ENCODE results near the gene PKIG. TPM values are rescaled to one million over a fixed set of nuclear protein-coding genes. Genes with fewer than 3 reads are reported as not detected.

Gene PKIG
- total RNA-seq, 1 donor from 2014 or later, result 42.0 TPM

DNA sequence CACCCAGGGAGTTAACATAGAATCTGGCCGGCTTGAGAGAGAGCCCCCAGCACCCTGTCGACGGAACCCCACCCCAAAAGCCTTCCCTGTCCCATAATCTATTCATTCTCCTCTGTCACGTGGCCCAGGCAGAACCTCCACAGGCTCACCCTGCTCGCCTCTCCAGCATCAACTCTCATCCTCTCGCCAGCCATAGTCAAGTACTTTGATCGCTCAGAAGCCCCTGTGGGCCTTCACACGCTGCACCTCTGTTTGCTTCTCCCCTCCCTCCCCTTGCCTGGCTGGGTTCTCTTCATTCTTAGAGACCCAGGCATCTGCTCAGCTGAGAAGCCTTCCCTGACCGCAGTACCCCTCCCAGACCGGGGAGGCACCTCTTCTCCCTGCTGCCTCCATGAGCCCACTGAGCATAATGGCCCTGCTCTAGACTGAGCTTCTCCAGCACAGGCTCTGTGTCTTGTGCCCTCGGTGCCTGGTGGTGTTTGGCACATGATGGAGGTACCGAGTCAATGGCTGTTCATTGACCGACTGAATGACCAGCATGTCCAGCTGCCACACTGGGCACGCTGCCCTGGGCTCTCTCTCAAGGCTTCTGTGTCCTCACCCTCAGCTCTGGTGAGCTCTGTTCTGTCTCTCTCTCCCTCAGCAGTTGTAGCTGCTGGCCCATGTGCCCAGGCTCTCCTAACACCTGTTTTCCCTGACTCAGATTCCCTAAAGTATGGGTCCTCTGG, 33.7 kb downstream of the PKIG start:
- peaks cover 6% of the 10 kb centered on the region for H3K27me3 Mint-ChIP-seq (ENCODE audit: unreplicated experiment)
- peaks cover 14% of the 10 kb centered on the region for H3K4me1 Mint-ChIP-seq (ENCODE audit: low read depth, unreplicated experiment)
- no peak overlapping the region for H3K4me3 Mint-ChIP-seq (ENCODE audit: unreplicated experiment)
- H3K27ac Mint-ChIP-seq (ENCODE audit: unreplicated experiment), result no peak overlapping the region
- peaks cover 3% of the 10 kb centered on the region for H3K9me3 Mint-ChIP-seq (ENCODE audit: unreplicated experiment)
- no peak for DNase-seq
- peaks cover 15% of the 10 kb centered on the region for H3K36me3 Mint-ChIP-seq (ENCODE audit: unreplicated experiment)
- TF ChIP-seq, protein P1, sequence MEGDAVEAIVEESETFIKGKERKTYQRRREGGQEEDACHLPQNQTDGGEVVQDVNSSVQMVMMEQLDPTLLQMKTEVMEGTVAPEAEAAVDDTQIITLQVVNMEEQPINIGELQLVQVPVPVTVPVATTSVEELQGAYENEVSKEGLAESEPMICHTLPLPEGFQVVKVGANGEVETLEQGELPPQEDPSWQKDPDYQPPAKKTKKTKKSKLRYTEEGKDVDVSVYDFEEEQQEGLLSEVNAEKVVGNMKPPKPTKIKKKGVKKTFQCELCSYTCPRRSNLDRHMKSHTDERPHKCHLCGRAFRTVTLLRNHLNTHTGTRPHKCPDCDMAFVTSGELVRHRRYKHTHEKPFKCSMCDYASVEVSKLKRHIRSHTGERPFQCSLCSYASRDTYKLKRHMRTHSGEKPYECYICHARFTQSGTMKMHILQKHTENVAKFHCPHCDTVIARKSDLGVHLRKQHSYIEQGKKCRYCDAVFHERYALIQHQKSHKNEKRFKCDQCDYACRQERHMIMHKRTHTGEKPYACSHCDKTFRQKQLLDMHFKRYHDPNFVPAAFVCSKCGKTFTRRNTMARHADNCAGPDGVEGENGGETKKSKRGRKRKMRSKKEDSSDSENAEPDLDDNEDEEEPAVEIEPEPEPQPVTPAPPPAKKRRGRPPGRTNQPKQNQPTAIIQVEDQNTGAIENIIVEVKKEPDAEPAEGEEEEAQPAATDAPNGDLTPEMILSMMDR (IDR thresholded peaks at IDR 0.05; ENCODE audit: partially characterized antibody, unreplicated experiment), result no peak

DNA sequence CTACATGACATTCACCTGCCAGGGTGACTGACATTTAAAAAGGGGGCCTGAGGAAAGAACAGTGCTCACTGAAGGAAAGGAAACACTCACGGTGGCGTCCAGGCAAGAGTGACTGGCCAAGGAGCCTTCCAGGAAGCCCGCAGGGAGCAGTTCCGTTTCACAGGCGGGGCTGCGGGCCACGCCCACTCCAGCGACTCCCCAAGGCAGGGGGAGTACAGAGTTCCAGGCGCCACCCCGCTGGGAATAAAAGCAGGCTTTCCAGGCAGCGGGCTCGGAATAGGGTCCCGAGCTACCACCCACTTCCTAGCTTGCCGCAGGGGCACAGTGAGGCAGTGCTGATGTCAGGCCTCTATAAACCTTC, 34.2 kb downstream of the PKIG start:
- H3K4me1 Mint-ChIP-seq (ENCODE audit: low read depth, unreplicated experiment), result peaks cover 14% of the 10 kb centered on the region
- H3K9me3 Mint-ChIP-seq (ENCODE audit: unreplicated experiment), result peaks cover 3% of the 10 kb centered on the region

DNA sequence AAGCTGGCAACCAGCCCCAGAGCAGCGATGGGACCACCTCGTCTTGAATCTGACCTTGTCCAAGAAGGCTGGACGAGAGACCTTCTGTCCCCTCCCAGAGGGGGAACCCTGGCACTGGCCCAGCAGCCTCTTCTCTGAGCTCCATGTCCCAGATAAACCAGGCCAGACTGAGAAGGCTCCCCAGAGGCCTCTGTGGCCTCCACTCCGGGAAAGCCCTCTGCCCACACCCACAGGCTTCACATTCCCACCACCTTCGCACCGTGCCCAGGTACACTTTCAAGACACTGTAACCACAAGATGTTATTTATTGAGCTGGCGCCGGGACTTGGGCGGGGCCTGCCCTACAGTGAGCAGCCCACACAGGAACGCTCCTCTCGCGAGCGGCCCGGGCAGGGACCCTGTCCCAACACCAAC, 35.9 kb downstream of the PKIG start:
- TF ChIP-seq, protein P1 (IDR thresholded peaks at IDR 0.05; ENCODE audit: partially characterized antibody, unreplicated experiment), result no peak
- Mint-ChIP-seq H3K9me3 (ENCODE audit: unreplicated experiment) (peaks cover 3% of the 10 kb centered on the region), H3K4me3 (ENCODE audit: unreplicated experiment) (no peak overlapping the region), H3K4me1 (ENCODE audit: low read depth, unreplicated experiment) (peaks cover 14% of the 10 kb centered on the region), H3K36me3 (ENCODE audit: unreplicated experiment) (peaks cover 15% of the 10 kb centered on the region), H3K27me3 (ENCODE audit: unreplicated experiment) (peaks cover 6% of the 10 kb centered on the region), H3K27ac (ENCODE audit: unreplicated experiment) (peak overlapping the region; percentile 43)
- no peak for DNase-seq

More for the DNA sequence above, 34.2 kb downstream of the PKIG start:
- TF ChIP-seq, protein P1 (IDR thresholded peaks at IDR 0.05; ENCODE audit: partially characterized antibody, unreplicated experiment), result no peak
- no peak for DNase-seq
- Mint-ChIP-seq H3K27me3 (ENCODE audit: unreplicated experiment) (peaks cover 6% of the 10 kb centered on the region), H3K36me3 (ENCODE audit: unreplicated experiment) (peaks cover 15% of the 10 kb centered on the region), H3K27ac (ENCODE audit: unreplicated experiment) (no peak overlapping the region), H3K4me3 (ENCODE audit: unreplicated experiment) (no peak overlapping the region)

DNA sequence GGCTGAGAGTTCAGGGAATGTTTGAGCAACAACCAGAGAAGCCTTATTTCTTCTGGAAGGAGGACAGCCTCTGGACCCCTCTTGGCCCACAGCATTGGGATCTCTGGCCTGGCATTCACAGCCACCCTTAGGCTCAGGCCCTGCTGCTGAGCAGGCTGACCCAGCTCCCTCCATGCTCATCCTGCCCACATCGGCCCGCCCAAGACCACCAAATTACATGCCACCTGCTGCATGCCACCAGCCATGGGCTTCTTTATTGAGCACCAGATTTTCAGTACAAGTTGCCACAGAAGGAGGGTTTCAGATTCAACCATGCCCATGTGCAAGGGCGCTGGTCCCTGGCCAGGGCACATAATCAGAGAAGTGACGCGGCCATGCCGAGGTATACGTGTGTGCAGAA, 36.9 kb downstream of the PKIG start:
- DNase-seq, result no peak
- Mint-ChIP-seq H3K4me3 (ENCODE audit: unreplicated experiment) (no peak overlapping the region), H3K36me3 (ENCODE audit: unreplicated experiment) (peaks cover 15% of the 10 kb centered on the region), H3K27ac (ENCODE audit: unreplicated experiment) (no peak overlapping the region), H3K4me1 (ENCODE audit: low read depth, unreplicated experiment) (peaks cover 14% of the 10 kb centered on the region), H3K9me3 (ENCODE audit: unreplicated experiment) (peaks cover 3% of the 10 kb centered on the region), H3K27me3 (ENCODE audit: unreplicated experiment) (peaks cover 6% of the 10 kb centered on the region)
- TF ChIP-seq, protein P1 (IDR thresholded peaks at IDR 0.05; ENCODE audit: partially characterized antibody, unreplicated experiment), result no peak

DNA sequence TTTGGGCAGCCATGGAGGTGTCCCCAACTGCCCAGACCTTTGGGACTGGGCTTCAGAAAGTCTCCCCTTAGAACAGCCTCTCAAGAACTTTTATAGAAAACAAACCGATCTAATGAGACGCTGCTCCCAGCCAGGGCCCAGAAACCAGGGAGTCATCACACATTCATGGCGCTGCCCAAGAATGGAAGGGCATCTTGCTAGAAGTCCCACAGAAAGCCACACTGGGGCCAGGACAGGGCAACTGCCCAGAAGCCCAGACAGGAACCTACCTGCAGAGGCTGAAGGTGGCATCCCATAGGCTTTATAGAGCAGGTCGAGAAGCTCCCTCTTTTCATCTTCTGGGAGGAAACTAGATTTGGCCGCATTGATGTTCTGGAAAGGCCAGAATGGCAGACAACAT, 37.7 kb downstream of the PKIG start:
- Mint-ChIP-seq H3K9me3 (ENCODE audit: unreplicated experiment) (peaks cover 3% of the 10 kb centered on the region), H3K27me3 (ENCODE audit: unreplicated experiment) (peaks cover 5% of the 10 kb centered on the region), H3K36me3 (ENCODE audit: unreplicated experiment) (peaks cover 15% of the 10 kb centered on the region), H3K27ac (ENCODE audit: unreplicated experiment) (no peak overlapping the region), H3K4me1 (ENCODE audit: low read depth, unreplicated experiment) (peaks cover 12% of the 10 kb centered on the region), H3K4me3 (ENCODE audit: unreplicated experiment) (no peak overlapping the region)
- no peak for DNase-seq
- TF ChIP-seq, protein P1 (IDR thresholded peaks at IDR 0.05; ENCODE audit: partially characterized antibody, unreplicated experiment), result no peak

Data from glutamatergic neuron (in vitro differentiated cells).